SU-DHL-6 (cell line): ENCODE data around the gene PPM1H.

Experiments
- EZH2phosphoT487 ChIP-seq: fragments of 200-600 bp; sonication (generic), shearing (Covaris generic); conservative IDR thresholded peaks from 2 replicates; pipeline ENCODE4 v1.6.1; 2018; ENCODE audit warnings: mild to moderate bottlenecking, antibody characterized with exemption, low read length, moderate library complexity, mixed read lengths
- TF ChIP-seq, protein P1 (sequence below): fragments of 200-600 bp; sonication (generic); IDR thresholded peaks from one replicate; pipeline ENCODE4 v1.5.1; 2017; ENCODE audit warnings: antibody characterized with exemption, mild to moderate bottlenecking, low read length, moderate library complexity; ENCODE audit not compliant: insufficient read depth, poor library complexity, severe bottlenecking

DNA sequence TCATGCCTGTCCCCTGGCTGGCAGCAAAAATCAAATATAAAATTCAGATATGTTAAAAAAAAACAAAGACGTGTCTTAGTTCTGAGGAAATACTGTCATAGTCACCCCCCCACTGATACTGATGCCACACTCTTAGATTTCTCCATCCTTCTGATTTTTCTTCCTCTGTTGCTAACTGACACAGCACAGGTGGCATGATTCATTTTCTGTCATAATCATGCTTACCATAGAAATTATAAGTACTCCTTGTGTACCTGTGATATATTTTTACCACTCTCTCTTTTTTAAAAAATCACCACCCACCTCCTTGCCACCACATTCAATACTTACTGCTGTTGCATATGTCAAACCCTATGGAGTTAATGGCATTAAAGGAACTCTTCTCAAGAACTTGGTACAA lies 209.2 kb downstream of the PPM1H start:
- TF ChIP-seq, protein P1, sequence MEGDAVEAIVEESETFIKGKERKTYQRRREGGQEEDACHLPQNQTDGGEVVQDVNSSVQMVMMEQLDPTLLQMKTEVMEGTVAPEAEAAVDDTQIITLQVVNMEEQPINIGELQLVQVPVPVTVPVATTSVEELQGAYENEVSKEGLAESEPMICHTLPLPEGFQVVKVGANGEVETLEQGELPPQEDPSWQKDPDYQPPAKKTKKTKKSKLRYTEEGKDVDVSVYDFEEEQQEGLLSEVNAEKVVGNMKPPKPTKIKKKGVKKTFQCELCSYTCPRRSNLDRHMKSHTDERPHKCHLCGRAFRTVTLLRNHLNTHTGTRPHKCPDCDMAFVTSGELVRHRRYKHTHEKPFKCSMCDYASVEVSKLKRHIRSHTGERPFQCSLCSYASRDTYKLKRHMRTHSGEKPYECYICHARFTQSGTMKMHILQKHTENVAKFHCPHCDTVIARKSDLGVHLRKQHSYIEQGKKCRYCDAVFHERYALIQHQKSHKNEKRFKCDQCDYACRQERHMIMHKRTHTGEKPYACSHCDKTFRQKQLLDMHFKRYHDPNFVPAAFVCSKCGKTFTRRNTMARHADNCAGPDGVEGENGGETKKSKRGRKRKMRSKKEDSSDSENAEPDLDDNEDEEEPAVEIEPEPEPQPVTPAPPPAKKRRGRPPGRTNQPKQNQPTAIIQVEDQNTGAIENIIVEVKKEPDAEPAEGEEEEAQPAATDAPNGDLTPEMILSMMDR = no peak
- TF ChIP-seq EZH2phosphoT487 = no peak
